Suprapubic skin (tissue), 4 donors: ENCODE data around the gene C4BPB. TPM values are rescaled to one million over a fixed set of nuclear protein-coding genes. Genes with fewer than 3 reads are reported as not detected.
"Not testable (repeated sequence)": the region's sequence is repeated elsewhere in the genome, so short reads cannot be mapped to it uniquely, and the experiment has no call there.

Source experiments
- DNase-seq, 2 donors: peaks; one replicate each; pipeline ENCODE4 v3.0.0-alpha.2; 2019; ENCODE audit warnings: low spot score in 2 of 2
- H3K27ac ChIP-seq: fragments of 200-600 bp; sonication (generic); one replicate; pipeline ENCODE4 v1.5.1; 2019
- H3K27me3 ChIP-seq: fragments of 200-600 bp; sonication (generic); one replicate; pipeline ENCODE4 v1.5.1; 2019
- H3K36me3 ChIP-seq: fragments of 200-600 bp; sonication (generic); one replicate; pipeline ENCODE4 v1.5.1; 2019
- H3K4me1 ChIP-seq: fragments of 200-600 bp; sonication (generic); one replicate; pipeline ENCODE4 v1.5.1; 2019
- H3K4me3 ChIP-seq: fragments of 200-600 bp; sonication (generic); one replicate; pipeline ENCODE4 v1.5.1; 2019; ENCODE audit warnings: mild to moderate bottlenecking
- H3K9me3 ChIP-seq: fragments of 200-600 bp; sonication (generic); one replicate; pipeline ENCODE4 v1.5.1; 2019
- EP300 ChIP-seq: sonication (generic); formaldehyde crosslinking; IDR thresholded peaks from one replicate; pipeline ENCODE4 v1.6.1; 2017; ENCODE audit warnings: antibody characterized with exemption
- POLR2A ChIP-seq, 2 donors: fragments of 450-650 bp; IDR thresholded peaks; one replicate each; pipeline ENCODE4 v1.6.1; 2017; ENCODE audit warnings: antibody characterized with exemption in 2 of 2, mild to moderate bottlenecking in 2 of 2, moderate library complexity in 2 of 2
- POLR2AphosphoS5 ChIP-seq, 3 donors: sonication (generic); formaldehyde crosslinking; IDR thresholded peaks; one replicate each; pipeline ENCODE4 v1.6.1; 2017; ENCODE audit warnings: antibody characterized with exemption in 3 of 3
- WGBS: methylation state at CpG from one replicate; pipeline ENCODE4 v1.1.5; 2018; 5-methylcytosine and 5-hydroxymethylcytosine counted together
- total RNA-seq, 4 donors: library from RNA; depleted of rRNA; stranded (reverse); fragments of >200 nt; gene quantifications; one replicate each; pipeline ENCODE4 v1.1.0, GENCODE V29; 2016
- TF ChIP-seq, protein P1 (sequence below), 2 donors: fragments of 200-600 bp in 1 of 2; fragments of 450-650 bp in 1 of 2; sonication (generic) in 1 of 2; IDR thresholded peaks; one replicate each; pipeline ENCODE4 v1.5.1; 2016 to 2019; ENCODE audit warnings: antibody characterized with exemption in 2 of 2, mild to moderate bottlenecking in 1 of 2, moderate library complexity in 1 of 2

C4BPB gene, protein sequence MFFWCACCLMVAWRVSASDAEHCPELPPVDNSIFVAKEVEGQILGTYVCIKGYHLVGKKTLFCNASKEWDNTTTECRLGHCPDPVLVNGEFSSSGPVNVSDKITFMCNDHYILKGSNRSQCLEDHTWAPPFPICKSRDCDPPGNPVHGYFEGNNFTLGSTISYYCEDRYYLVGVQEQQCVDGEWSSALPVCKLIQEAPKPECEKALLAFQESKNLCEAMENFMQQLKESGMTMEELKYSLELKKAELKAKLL
- total RNA-seq = 1 to 10 TPM in 1 of 4 donors, not detected in 3; 1.5 TPM

DNA sequence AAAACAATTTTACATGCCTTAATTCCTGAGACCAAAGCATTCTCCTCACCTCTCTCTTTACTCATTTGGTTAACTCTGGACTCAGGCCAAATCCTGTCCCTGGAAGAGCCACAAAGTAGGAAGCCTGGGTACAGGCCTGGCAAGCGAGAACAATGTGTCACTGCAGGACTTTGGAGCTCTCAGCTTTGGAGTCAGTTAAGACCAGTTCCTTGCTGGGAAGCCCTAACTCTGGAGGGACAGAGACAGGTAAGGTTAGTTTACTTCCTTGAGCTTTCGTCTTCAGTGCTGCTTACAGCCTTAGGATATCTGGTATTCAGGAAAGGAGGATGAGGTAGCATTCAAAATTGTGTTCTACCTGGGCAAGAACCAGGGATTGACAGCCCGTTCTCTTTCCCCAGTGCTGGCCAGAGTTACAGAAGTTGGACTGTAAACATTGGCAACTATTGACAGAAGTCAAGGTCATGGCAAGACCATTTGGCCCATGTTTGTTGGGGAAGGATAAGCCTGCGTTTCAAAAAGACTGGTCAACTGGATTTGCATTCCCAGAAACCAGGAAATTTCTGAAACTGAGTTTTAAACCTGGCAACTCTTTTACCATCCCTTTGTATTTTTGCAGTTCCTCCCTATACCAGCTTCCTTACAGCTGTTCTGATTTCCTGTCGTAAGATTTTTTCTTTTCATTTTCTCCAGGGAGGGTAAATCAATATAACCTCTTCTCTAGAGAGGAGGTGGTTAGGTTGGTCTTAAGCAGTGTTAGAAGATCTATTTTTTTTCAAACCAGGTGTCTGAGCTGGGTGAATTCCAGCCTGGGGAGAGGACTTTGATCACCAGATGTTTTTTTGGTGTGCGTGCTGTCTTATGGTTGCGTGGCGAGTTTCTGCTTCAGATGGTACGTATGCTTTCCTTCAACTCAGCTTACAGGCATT, at the start of gene C4BPB:
Gene C4BPB, plus strand, starts transcription at position 160 of the 926 bp plus-strand sequence. Its CDS starts 672 bp downstream, at position 832.
- Histone ChIP-seq H3K27ac (no peak within 1 kb of the TSS), H3K36me3 (no peaks in the 10 kb centered on the region), H3K4me1 (peaks cover 6% of the 10 kb centered on the region), H3K27me3 (no peaks in the 10 kb centered on the region), H3K4me3 (no peak within 1 kb of the TSS), H3K9me3 (no peaks in the 10 kb centered on the region)
- DNase-seq = no peak
- TF ChIP-seq, protein P1, sequence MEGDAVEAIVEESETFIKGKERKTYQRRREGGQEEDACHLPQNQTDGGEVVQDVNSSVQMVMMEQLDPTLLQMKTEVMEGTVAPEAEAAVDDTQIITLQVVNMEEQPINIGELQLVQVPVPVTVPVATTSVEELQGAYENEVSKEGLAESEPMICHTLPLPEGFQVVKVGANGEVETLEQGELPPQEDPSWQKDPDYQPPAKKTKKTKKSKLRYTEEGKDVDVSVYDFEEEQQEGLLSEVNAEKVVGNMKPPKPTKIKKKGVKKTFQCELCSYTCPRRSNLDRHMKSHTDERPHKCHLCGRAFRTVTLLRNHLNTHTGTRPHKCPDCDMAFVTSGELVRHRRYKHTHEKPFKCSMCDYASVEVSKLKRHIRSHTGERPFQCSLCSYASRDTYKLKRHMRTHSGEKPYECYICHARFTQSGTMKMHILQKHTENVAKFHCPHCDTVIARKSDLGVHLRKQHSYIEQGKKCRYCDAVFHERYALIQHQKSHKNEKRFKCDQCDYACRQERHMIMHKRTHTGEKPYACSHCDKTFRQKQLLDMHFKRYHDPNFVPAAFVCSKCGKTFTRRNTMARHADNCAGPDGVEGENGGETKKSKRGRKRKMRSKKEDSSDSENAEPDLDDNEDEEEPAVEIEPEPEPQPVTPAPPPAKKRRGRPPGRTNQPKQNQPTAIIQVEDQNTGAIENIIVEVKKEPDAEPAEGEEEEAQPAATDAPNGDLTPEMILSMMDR (IDR thresholded peaks at IDR 0.05) = no peak
- TF ChIP-seq EP300 = no peak
- TF ChIP-seq POLR2AphosphoS5 (IDR thresholded peaks at IDR 0.05) = no peak
- TF ChIP-seq POLR2A (IDR thresholded peaks at IDR 0.05) = no peak
- 82% methylated on average over 9 of the region's 9 CpGs for WGBS

DNA sequence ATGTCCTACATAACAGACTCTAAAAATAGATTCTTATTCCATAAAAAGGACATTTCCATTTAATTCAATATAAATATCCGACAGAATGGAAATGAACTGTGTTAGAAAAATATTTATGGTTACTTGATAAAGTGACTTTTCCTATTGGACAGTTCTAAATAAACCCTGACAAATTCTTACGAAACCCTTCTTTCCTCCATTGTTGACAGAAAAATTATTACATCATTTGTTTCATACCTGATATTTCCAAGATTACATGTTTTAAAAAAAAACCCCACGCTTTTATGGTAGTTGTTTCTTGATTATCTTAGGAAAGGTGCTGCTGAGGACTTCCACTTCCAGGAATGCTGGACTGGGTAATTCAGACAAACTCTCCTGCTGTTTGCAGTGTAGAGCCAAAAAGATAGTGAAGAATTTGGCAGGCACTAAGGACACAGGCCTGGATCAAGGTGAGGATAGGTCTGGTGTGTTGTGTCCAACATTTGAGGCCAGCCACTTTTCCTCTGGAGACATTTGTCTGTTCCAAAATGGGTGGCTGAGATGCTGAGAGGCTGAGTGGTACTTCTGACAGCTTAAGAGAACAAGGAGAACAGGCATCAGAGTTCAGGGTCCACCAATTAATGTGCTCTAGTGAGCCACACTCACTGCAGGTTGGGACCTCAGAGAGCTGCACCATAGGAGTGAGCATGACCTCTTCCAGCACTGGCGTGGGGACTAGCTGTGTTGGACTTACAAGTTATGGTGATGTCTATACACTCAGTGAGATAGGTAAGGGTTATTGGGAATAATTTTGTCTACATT, 49.1 kb upstream of the C4BPB start:
- WGBS = 92% methylated on average over 4 of the region's 4 CpGs
- H3K9me3 ChIP-seq = no peaks in the 10 kb centered on the region
- no peak for TF ChIP-seq POLR2AphosphoS5 (IDR thresholded peaks at IDR 0.05)
- TF ChIP-seq, protein P1 (IDR thresholded peaks at IDR 0.05) = no peak
- TF ChIP-seq EP300 = no peak
- no peak for TF ChIP-seq POLR2A (IDR thresholded peaks at IDR 0.05)
- H3K4me3 ChIP-seq = no peak overlapping the region
- peaks cover under 1% of the 10 kb centered on the region for H3K4me1 ChIP-seq
- no peak overlapping the region for H3K27ac ChIP-seq
- DNase-seq = no peak
- no peaks in the 10 kb centered on the region for H3K36me3 ChIP-seq
- H3K27me3 ChIP-seq = no peaks in the 10 kb centered on the region

DNA sequence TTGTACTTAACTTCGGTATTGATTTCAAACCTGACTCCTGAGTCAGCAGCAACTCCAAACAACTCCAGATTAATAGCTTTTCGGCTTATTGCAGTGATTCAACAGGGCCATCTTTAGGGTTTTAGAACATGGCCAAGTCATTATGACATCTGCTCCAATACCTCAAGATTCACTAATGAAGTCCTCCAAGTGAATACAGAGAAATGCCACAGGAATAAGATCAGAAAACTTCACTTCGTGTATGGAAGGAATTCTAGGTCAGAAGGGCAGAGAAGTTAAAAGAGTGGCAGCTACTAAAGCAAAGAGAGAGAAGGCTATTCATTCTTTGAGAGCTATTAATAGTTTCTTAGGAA, 48.5 kb upstream of the C4BPB start:
- Histone ChIP-seq H3K9me3 (no peaks in the 10 kb centered on the region), H3K4me1 (peaks cover 1% of the 10 kb centered on the region), H3K36me3 (no peaks in the 10 kb centered on the region), H3K27ac (no peak overlapping the region), H3K27me3 (no peaks in the 10 kb centered on the region), H3K4me3 (no peak overlapping the region)
- DNase-seq = no peak
- WGBS = 75% methylated on average over 3 of the region's 3 CpGs
- TF ChIP-seq EP300 = no peak
- TF ChIP-seq POLR2A (IDR thresholded peaks at IDR 0.05) = no peak
- TF ChIP-seq POLR2AphosphoS5 (IDR thresholded peaks at IDR 0.05) = no peak
- TF ChIP-seq, protein P1 (IDR thresholded peaks at IDR 0.05) = no peak

DNA sequence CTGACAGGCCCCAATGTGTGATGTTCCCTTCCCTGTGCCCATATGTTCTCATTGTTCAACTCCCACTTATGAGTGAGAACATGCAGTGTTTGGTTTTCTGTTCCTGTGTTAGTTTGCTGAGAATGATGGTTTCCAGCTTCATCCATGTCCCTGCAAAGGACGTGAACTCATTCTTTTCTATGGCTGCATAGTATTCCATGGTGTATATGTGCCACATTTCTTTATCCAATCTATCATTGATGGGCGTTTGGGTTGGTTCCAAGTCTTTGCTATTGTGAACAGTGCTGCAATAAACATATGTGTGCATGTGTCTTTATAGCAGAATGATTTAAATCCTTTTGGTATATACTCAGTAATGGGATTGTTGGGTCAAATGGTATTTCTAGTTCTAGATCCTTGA, 47.3 kb upstream of the C4BPB start:
- H3K4me3 ChIP-seq, H3K27me3 ChIP-seq, H3K27ac ChIP-seq, H3K36me3 ChIP-seq, DNase-seq, H3K9me3 ChIP-seq: not testable (repeated sequence)
- 93% methylated on average over 2 of the region's 2 CpGs for WGBS
- peaks cover 12% of the 10 kb centered on the region for H3K4me1 ChIP-seq

DNA sequence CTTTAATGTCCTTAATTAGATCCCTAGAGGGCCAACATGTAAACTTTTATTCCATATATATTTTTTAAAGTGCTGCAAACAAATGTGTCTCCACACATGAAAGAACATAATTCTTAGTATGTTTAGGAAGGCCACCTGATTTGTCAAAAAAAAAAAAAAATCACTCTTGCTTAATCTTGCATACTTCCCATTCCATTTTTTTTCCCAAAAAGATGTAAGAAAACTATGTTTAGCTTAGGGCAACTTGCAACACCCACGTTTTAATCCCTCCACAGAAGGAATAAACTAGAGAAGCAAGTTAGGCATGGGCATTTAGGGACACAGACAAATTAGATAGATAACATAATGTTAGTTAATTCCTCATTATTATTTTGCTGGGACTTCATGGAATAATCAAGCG, 43.2 kb upstream of the C4BPB start:
- 57% methylated on average over 2 of the region's 2 CpGs for WGBS
- Histone ChIP-seq H3K27ac (no peak overlapping the region), H3K27me3 (no peaks in the 10 kb centered on the region), H3K36me3 (peaks cover 19% of the 10 kb centered on the region), H3K9me3 (no peaks in the 10 kb centered on the region), H3K4me1 (peaks cover 42% of the 10 kb centered on the region), H3K4me3 (no peak overlapping the region)
- DNase-seq = no peak
- TF ChIP-seq POLR2AphosphoS5 (IDR thresholded peaks at IDR 0.05) = no peak
- TF ChIP-seq POLR2A (IDR thresholded peaks at IDR 0.05) = no peak
- no peak for TF ChIP-seq EP300
- TF ChIP-seq, protein P1 (IDR thresholded peaks at IDR 0.05) = no peak
